Endodermal cell (in vitro differentiated cells): ENCODE data around the gene TAX1BP1. TPM values are rescaled to one million over a fixed set of nuclear protein-coding genes. Genes with fewer than 3 reads are reported as not detected.
A peak's percentile ranks its signal among the peaks of the same experiment; 100 is the strongest.

Source experiments
- DNase-seq: peaks from one replicate; pipeline ENCODE4 v3.0.0-alpha.2; 2017
- H3K27ac ChIP-seq: 2 replicates; pipeline ENCODE4 v1.5.1; 2013; ENCODE audit warnings: mild to moderate bottlenecking, low read depth, low read length, moderate library complexity
- H3K27me3 ChIP-seq: 2 replicates; pipeline ENCODE4 v1.6.1; 2013; ENCODE audit warnings: mild to moderate bottlenecking, low read length, moderate library complexity; ENCODE audit not compliant: insufficient read depth, control insufficient read depth, poor library complexity, severe bottlenecking
- H3K36me3 ChIP-seq: 2 replicates; pipeline ENCODE4 v1.7.0; 2013; ENCODE audit warnings: mild to moderate bottlenecking, low read length, moderate library complexity; ENCODE audit not compliant: control insufficient read depth, insufficient read depth
- H3K4me1 ChIP-seq: one replicate; pipeline ENCODE4 v1.7.0; 2013; ENCODE audit warnings: low read length; ENCODE audit not compliant: control insufficient read depth, insufficient read depth
- H3K4me3 ChIP-seq: 2 replicates; pipeline ENCODE4 v1.5.1; 2013; ENCODE audit warnings: mild to moderate bottlenecking, low read length, moderate library complexity
- H3K9ac ChIP-seq: 2 replicates; pipeline ENCODE4 v1.6.1; 2013; ENCODE audit warnings: mild to moderate bottlenecking, low read length, moderate library complexity; ENCODE audit not compliant: poor library complexity, severe bottlenecking; ENCODE audit errors: extremely low read depth
- H3K9me3 ChIP-seq: 2 replicates; pipeline ENCODE4 v1.6.1; 2013; ENCODE audit warnings: mild to moderate bottlenecking, low read length, moderate library complexity; ENCODE audit not compliant: control insufficient read depth
- H3K27ac Mint-ChIP-seq: 2 replicates; pipeline ENCODE4 v1.8.0; 2020; ENCODE audit warnings: mixed read lengths
- H3K27me3 Mint-ChIP-seq: 2 replicates; pipeline ENCODE4 v1.8.0; 2021; ENCODE audit warnings: mild to moderate bottlenecking, mixed read lengths; ENCODE audit not compliant: insufficient read depth
- H3K36me3 Mint-ChIP-seq: 2 replicates; pipeline ENCODE4 v1.8.0; 2020; ENCODE audit warnings: low read depth, mixed read lengths
- H3K4me1 Mint-ChIP-seq: 2 replicates; pipeline ENCODE4 v1.8.0; 2020; ENCODE audit warnings: mixed read lengths
- H3K4me3 Mint-ChIP-seq: 2 replicates; pipeline ENCODE4 v1.8.0; 2020; ENCODE audit warnings: mild to moderate bottlenecking, moderate library complexity, mixed read lengths
- H3K9me3 Mint-ChIP-seq: 2 replicates; pipeline ENCODE4 v1.8.0; 2020; ENCODE audit warnings: mild to moderate bottlenecking, mixed read lengths
- CTCF ChIP-seq: fragments of 200-600 bp; sonication (generic); conservative IDR thresholded peaks from 2 replicates; pipeline ENCODE4 v1.5.0; 2021; ENCODE audit warnings: antibody characterized with exemption, mild to moderate bottlenecking
- WGBS, 2 experiments: methylation state at CpG; one replicate each; pipeline versions ENCODE4 v1.1.5 to v1.1.7; 2013; ENCODE audit warnings: missing lambda C conversion rate in 2 of 2, mixed read lengths in 1 of 2; ENCODE audit not compliant: insufficient coverage in 1 of 2, insufficient read length in 1 of 2; 5-methylcytosine and 5-hydroxymethylcytosine counted together
- total RNA-seq, 2 donors: library from RNA; stranded (reverse); fragmentation: NEBNext Ultra II Directional in 1 of 2; extraction: Animal tissue kit (Norgen Biotek cat#: 25700) in 1 of 2; gene quantifications; 2 replicates in 1 of 2; 3 replicates in 1 of 2; pipeline ENCODE4 v1.2.1, GENCODE V29; 2021

TAX1BP1 gene
- total RNA-seq, 2 donors from 2014 or later: 100 to 114 TPM

GRCh38 chr7:27771111-27771510 lies 31.1 kb downstream of the TAX1BP1 start:
- H3K36me3 ChIP-seq: peaks cover 29% of the 10 kb centered on the region
- DNase-seq: no peak
- H3K9me3 ChIP-seq: no peaks in the 10 kb centered on the region
- H3K27ac ChIP-seq: no peak overlapping the region
- TF ChIP-seq CTCF: no peak
- Mint-ChIP-seq H3K4me1 (no peaks in the 10 kb centered on the region), H3K36me3 (peaks cover 16% of the 10 kb centered on the region), H3K9me3 (no peaks in the 10 kb centered on the region), H3K4me3 (no peak overlapping the region), H3K27me3 (no peaks in the 10 kb centered on the region), H3K27ac (no peak overlapping the region)
- no peaks in the 10 kb centered on the region for H3K4me1 ChIP-seq
- no peaks in the 10 kb centered on the region for H3K27me3 ChIP-seq
- no peak overlapping the region for H3K9ac ChIP-seq
- WGBS, 2 experiments: 42% methylated on average over 1 of the region's 2 CpGs; no CpG with 5 or more reads in 1 of the 2 experiments
- no peak overlapping the region for H3K4me3 ChIP-seq

DNA sequence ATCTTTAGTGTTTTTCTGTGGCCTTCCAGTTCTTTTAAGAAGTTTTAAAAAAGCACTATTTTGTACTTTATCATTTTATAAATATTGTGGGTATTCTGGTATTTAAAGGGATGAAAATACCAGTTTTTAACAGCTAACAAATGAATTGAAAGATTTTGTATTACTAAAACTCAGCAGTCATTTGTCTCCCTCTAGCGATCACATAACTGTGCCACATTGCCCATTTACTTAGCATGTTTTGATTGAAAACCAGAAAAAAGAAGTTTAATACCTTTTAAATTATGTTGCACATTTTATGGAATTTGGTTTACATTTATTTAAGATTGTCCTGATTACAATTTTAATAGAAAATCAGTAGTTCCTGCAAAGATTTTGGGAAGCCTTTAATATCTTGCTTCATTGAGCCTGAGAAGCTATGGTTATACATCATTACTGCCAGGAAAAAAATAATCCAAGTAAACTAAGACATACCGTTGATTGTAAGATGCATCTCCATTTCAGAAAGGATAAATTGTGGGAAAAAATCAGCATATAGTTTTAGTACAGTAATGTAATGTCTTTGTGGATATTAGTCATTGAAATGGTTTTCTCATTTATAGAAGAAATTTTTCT lies 34.9 kb downstream of the TAX1BP1 start:
- 57% methylated on average over 2 of the region's 2 CpGs; no CpG with 5 or more reads in 1 of the 2 experiments for WGBS, 2 experiments
- no peak for DNase-seq
- no peak overlapping the region for H3K4me3 Mint-ChIP-seq

DNA sequence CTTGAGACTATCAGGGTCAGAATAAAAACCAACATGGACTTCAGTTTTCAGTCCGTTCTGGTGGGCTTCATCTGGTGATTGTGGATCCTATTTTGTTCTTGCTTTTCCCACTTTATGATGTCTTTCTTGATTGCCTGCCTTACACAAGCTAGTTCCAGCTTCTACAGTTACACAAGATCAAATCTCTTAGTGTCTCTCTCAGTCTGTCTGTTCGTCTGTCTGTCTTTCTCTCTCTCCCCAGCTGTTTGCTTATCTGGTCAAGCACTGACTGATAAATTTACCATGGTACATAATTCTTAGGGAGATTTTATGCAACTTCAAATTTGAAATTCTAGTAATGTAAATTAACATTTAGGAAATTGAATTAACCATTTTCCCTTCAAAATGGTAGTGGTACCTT lies 35.8 kb downstream of the TAX1BP1 start:
- H3K27me3 Mint-ChIP-seq: no peaks in the 10 kb centered on the region

More for the DNA sequence above, 34.9 kb downstream of the TAX1BP1 start:
- Histone ChIP-seq H3K27ac (no peak overlapping the region), H3K36me3 (peaks cover 33% of the 10 kb centered on the region), H3K4me1 (no peaks in the 10 kb centered on the region), H3K4me3 (no peak overlapping the region), H3K9ac (no peak overlapping the region), H3K9me3 (no peaks in the 10 kb centered on the region), H3K27me3 (no peaks in the 10 kb centered on the region)
- H3K27ac Mint-ChIP-seq: no peak overlapping the region
- H3K36me3 Mint-ChIP-seq: peaks cover 16% of the 10 kb centered on the region
- H3K27me3 Mint-ChIP-seq: no peaks in the 10 kb centered on the region
- H3K9me3 Mint-ChIP-seq: no peaks in the 10 kb centered on the region
- TF ChIP-seq CTCF: peak; percentile 82
- H3K4me1 Mint-ChIP-seq: peaks cover 9% of the 10 kb centered on the region

More for the DNA sequence above, 35.8 kb downstream of the TAX1BP1 start:
- H3K36me3 Mint-ChIP-seq: peaks cover 11% of the 10 kb centered on the region
- no peak overlapping the region for H3K9ac ChIP-seq
- H3K27ac Mint-ChIP-seq: no peak overlapping the region
- DNase-seq: no peak
- H3K27me3 ChIP-seq: no peaks in the 10 kb centered on the region
- H3K36me3 ChIP-seq: peaks cover 24% of the 10 kb centered on the region
- H3K4me1 ChIP-seq: no peaks in the 10 kb centered on the region
- 93 to 96% methylated on average over 2 of the region's 2 CpGs for WGBS, 2 experiments
- peaks cover 9% of the 10 kb centered on the region for H3K4me1 Mint-ChIP-seq
- H3K4me3 Mint-ChIP-seq: no peak overlapping the region
- no peak overlapping the region for H3K4me3 ChIP-seq
- no peak for TF ChIP-seq CTCF
- H3K27ac ChIP-seq: no peak overlapping the region
- H3K9me3 Mint-ChIP-seq: no peaks in the 10 kb centered on the region
- H3K9me3 ChIP-seq: no peaks in the 10 kb centered on the region
